Uterus (tissue), 2 donors: ENCODE results near the gene ADAP1.

ENCODE experiments used
- CTCF ChIP-seq, 4 experiments: fragments of 200-600 bp in 2 of 4; fragments of 450-650 bp in 2 of 4; sonication (generic) in 2 of 4; IDR thresholded peaks; one replicate each; pipeline ENCODE4 v1.5.1; 2016 to 2019; ENCODE audit warnings: antibody characterized with exemption in 4 of 4, mild to moderate bottlenecking in 2 of 4, moderate library complexity in 1 of 4
- POLR2A ChIP-seq, 2 donors: fragments of 450-650 bp; IDR thresholded peaks; one replicate each; pipeline ENCODE4 v1.6.1; 2016; ENCODE audit warnings: antibody characterized with exemption in 2 of 2, mild to moderate bottlenecking in 1 of 2, moderate library complexity in 1 of 2

DNA sequence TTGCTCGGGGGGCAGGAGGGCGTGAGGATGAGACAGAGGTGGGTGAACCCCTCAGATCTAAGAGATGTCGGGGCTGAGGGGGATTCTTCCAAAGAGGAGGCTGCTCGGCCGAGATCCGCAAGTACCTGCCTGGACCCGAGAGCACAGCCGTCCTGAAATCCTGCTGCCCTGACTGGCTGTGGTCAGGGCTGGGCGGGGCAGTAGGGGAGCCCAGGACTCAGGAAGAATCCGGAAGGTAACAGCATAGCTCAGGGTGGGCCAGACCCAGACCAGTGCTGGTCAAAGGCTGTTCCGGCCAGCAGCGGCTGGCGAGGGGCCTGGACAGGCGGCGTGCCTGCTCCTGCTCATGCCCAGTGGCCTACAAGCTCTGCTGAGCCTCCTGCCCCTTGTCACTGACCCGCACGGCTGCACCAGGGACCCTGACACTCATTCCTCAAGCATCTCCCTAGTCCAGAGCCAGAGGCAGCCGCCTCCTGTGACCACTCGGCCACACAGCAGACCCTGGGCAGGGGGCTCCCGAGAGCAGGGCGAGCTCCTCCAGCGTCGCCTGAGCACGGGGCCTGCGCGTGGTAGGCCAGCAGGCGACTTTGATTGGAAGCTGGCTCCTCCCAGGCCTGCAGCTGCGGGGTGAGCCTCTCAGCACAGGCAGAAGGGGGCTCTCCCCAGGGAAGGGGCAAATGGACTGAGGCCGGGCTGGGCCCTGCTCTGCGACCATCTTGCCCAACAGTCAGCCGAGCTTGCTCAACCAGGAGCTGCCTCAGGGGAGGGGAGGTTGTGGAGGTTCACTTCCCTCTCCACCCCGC, 3.1 kb upstream of the ADAP1 start:
- TF ChIP-seq POLR2A (IDR thresholded peaks at IDR 0.05), result no peak
- TF ChIP-seq CTCF (IDR thresholded peaks at IDR 0.05), result no peak
